ENCODE data around the gene AFP.

GRCh38 chr4:73440653-73441052, 4.6 kb downstream of the AFP start:
- TF ChIP-seq EZH2 (IDR thresholded peaks at IDR 0.05; ENCODE audit: borderline replicate concordance, low read depth, low read length, severe bottlenecking) (no peak), CTCF (IDR thresholded peaks at IDR 0.05; ENCODE audit: borderline replicate concordance, extremely low read depth, low read length, poor library complexity, severe bottlenecking) (no peak)
